GM23338 (cell line): ENCODE data around the gene TSPAN5.

Experiments used
- CREB1 ChIP-seq: fragments of 250-450 bp; sonication (Bioruptor Pico); IDR thresholded peaks from 2 replicates; pipeline ENCODE4 v1.5.0; 2020; ENCODE audit warnings: low read depth, mild to moderate bottlenecking, moderate library complexity
- CTCF ChIP-seq, 2 experiments: fragments of 200-600 bp in 1 of 2; sonication (generic) in 1 of 2; conservative IDR thresholded peaks; 2 replicates each; pipeline versions ENCODE4 v1.5.1 to v1.6.1; 2016 to 2017; ENCODE audit warnings: antibody characterized with exemption in 2 of 2, low read depth in 2 of 2, mild to moderate bottlenecking in 2 of 2, moderate library complexity in 1 of 2
- EZH2 ChIP-seq: fragments of 200-600 bp; sonication (generic); IDR thresholded peaks from one replicate; pipeline ENCODE4 v1.8.0; 2017; ENCODE audit warnings: antibody characterized with exemption, mild to moderate bottlenecking, low read depth; ENCODE audit not compliant: unreplicated experiment
- EZH2phosphoT487 ChIP-seq: fragments of 200-600 bp; sonication (generic); IDR thresholded peaks from one replicate; pipeline ENCODE4 v1.8.1; 2018; ENCODE audit warnings: antibody characterized with exemption; ENCODE audit not compliant: unreplicated experiment
- JUNB ChIP-seq: IDR thresholded peaks from one replicate; pipeline ENCODE4 v1.6.1; 2016; ENCODE audit warnings: antibody characterized with exemption; ENCODE audit not compliant: unreplicated experiment
- POLR2AphosphoS5 ChIP-seq: IDR thresholded peaks from 2 replicates; pipeline ENCODE4 v1.6.1; 2016; ENCODE audit warnings: antibody characterized with exemption, low read depth
- ZNF331 ChIP-seq: fragments of 250-450 bp; sonication (Bioruptor Pico); IDR thresholded peaks from 2 replicates; pipeline ENCODE4 v1.5.0; 2020; ENCODE audit warnings: low read depth, mild to moderate bottlenecking, moderate library complexity
- TF ChIP-seq, protein P1 (sequence below): IDR thresholded peaks from one replicate; pipeline ENCODE4 v1.6.1; 2018; ENCODE audit warnings: antibody characterized with exemption; ENCODE audit not compliant: unreplicated experiment
- TF ChIP-seq, protein P2 (sequence below): fragments of 250-450 bp; sonication (Bioruptor Pico); IDR thresholded peaks from 2 replicates; pipeline ENCODE4 v1.5.0; 2020; ENCODE audit warnings: mild to moderate bottlenecking, moderate library complexity

GRCh38 chr4:98609934-98610333, 48.5 kb downstream of the TSPAN5 start:
- TF ChIP-seq CTCF (conservative IDR thresholded peaks at IDR 0.05; ENCODE audit: low read depth in 2 of 2) (no peak), POLR2AphosphoS5 (no peak), EZH2 (no peak), EZH2phosphoT487 (no peak), CREB1 (CRISPR knock-in tag) (no peak), ZNF331 (CRISPR knock-in tag) (no peak), JUNB (no peak)
- TF ChIP-seq, protein P1, sequence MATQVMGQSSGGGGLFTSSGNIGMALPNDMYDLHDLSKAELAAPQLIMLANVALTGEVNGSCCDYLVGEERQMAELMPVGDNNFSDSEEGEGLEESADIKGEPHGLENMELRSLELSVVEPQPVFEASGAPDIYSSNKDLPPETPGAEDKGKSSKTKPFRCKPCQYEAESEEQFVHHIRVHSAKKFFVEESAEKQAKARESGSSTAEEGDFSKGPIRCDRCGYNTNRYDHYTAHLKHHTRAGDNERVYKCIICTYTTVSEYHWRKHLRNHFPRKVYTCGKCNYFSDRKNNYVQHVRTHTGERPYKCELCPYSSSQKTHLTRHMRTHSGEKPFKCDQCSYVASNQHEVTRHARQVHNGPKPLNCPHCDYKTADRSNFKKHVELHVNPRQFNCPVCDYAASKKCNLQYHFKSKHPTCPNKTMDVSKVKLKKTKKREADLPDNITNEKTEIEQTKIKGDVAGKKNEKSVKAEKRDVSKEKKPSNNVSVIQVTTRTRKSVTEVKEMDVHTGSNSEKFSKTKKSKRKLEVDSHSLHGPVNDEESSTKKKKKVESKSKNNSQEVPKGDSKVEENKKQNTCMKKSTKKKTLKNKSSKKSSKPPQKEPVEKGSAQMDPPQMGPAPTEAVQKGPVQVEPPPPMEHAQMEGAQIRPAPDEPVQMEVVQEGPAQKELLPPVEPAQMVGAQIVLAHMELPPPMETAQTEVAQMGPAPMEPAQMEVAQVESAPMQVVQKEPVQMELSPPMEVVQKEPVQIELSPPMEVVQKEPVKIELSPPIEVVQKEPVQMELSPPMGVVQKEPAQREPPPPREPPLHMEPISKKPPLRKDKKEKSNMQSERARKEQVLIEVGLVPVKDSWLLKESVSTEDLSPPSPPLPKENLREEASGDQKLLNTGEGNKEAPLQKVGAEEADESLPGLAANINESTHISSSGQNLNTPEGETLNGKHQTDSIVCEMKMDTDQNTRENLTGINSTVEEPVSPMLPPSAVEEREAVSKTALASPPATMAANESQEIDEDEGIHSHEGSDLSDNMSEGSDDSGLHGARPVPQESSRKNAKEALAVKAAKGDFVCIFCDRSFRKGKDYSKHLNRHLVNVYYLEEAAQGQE, result no peak
- TF ChIP-seq, protein P2, sequence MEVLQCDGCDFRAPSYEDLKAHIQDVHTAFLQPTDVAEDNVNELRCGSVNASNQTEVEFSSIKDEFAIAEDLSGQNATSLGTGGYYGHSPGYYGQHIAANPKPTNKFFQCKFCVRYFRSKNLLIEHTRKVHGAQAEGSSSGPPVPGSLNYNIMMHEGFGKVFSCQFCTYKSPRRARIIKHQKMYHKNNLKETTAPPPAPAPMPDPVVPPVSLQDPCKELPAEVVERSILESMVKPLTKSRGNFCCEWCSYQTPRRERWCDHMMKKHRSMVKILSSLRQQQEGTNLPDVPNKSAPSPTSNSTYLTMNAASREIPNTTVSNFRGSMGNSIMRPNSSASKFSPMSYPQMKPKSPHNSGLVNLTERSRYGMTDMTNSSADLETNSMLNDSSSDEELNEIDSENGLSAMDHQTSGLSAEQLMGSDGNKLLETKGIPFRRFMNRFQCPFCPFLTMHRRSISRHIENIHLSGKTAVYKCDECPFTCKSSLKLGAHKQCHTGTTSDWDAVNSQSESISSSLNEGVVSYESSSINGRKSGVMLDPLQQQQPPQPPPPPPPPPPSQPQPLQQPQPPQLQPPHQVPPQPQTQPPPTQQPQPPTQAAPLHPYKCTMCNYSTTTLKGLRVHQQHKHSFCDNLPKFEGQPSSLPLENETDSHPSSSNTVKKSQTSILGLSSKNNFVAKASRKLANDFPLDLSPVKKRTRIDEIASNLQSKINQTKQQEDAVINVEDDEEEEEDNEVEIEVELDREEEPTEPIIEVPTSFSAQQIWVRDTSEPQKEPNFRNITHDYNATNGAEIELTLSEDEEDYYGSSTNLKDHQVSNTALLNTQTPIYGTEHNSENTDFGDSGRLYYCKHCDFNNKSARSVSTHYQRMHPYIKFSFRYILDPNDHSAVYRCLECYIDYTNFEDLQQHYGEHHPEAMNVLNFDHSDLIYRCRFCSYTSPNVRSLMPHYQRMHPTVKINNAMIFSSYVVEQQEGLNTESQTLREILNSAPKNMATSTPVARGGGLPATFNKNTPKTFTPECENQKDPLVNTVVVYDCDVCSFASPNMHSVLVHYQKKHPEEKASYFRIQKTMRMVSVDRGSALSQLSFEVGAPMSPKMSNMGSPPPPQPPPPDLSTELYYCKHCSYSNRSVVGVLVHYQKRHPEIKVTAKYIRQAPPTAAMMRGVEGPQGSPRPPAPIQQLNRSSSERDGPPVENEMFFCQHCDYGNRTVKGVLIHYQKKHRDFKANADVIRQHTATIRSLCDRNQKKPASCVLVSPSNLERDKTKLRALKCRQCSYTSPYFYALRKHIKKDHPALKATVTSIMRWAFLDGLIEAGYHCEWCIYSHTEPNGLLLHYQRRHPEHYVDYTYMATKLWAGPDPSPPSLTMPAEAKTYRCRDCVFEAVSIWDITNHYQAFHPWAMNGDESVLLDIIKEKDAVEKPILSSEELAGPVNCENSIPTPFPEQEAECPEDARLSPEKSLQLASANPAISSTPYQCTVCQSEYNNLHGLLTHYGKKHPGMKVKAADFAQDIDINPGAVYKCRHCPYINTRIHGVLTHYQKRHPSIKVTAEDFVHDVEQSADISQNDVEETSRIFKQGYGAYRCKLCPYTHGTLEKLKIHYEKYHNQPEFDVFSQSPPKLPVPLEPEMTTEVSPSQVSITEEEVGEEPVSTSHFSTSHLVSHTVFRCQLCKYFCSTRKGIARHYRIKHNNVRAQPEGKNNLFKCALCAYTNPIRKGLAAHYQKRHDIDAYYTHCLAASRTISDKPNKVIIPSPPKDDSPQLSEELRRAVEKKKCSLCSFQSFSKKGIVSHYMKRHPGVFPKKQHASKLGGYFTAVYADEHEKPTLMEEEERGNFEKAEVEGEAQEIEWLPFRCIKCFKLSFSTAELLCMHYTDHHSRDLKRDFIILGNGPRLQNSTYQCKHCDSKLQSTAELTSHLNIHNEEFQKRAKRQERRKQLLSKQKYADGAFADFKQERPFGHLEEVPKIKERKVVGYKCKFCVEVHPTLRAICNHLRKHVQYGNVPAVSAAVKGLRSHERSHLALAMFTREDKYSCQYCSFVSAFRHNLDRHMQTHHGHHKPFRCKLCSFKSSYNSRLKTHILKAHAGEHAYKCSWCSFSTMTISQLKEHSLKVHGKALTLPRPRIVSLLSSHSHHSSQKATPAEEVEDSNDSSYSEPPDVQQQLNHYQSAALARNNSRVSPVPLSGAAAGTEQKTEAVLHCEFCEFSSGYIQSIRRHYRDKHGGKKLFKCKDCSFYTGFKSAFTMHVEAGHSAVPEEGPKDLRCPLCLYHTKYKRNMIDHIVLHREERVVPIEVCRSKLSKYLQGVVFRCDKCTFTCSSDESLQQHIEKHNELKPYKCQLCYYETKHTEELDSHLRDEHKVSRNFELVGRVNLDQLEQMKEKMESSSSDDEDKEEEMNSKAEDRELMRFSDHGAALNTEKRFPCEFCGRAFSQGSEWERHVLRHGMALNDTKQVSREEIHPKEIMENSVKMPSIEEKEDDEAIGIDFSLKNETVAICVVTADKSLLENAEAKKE, result no peak
